Measurements from ENCODE around the gene LCN2. TPM values are rescaled to one million over a fixed set of nuclear protein-coding genes. Genes with fewer than 3 reads are reported as not detected.

LCN2 gene
- total and polyA plus RNA-seq, 10 of the 15 experiments (the other 5 are each of a cell fraction or from before 2014, with no cell fraction given) = not detected

DNA sequence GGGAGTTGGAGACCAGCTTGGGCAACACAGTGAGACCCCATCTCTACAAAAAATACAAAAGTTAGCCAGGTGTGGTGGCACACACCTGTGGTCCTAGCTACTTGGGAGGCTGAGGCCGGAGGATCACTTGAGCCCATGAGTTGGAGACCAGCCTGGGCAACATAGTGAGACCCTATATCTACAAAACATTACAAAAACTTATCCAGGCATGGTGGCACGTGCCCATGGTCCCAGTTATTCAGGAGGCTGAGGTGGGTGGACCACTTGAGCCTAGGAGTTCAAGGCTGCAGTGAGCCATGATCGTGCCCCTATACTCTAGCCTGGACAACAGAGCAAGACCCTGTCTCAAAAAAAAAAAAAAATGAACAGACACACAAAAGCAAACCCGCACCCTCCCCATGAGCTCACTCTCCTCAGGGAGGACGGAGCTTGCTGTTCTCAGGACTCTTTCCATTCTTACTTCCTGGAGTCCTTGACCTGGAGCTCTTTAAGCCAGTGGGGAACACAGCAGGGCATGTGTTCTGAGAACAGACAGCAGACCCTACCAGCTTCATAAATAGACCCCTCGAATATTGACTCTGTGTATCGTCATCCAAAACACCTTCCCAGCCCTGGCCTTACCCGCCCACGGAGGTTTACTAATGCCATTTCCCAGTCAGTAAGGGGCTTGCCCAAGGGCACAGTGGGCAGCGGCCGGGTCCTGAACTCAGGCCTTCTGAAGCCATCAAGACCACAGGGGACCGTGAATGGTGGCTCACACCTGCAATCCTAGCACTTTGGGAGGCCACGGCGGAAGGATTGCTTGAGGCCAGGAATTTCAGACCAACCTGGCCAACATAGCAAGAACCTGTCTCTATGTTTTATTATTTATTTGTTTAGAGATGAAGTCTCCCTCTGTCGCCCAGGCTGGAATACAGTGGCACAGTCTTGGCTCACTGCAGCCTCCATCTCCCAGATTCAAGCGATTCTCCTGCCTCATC lies 32.9 kb upstream of the LCN2 start (continued):
- TF ChIP-seq RCOR1 (conservative IDR thresholded peaks at IDR 0.05; ENCODE audit: low read depth, low read length) = no peak
- TF ChIP-seq DPF2 (IDR thresholded peaks at IDR 0.05) = 0 out of 2 replicates have a peak, but pooled peaks have one; percentile 47
- TF ChIP-seq LARP7 (IDR thresholded peaks at IDR 0.05) = no peak
- no peak for TF ChIP-seq ZNF622 (IDR thresholded peaks at IDR 0.05)
- no peak for TF ChIP-seq NR2F1 (conservative IDR thresholded peaks at IDR 0.05)
- no peak for TF ChIP-seq STAT1 (conservative IDR thresholded peaks at IDR 0.05)
- no peak for TF ChIP-seq RFX5 (IDR thresholded peaks at IDR 0.05; ENCODE audit: low read depth, low read length)
- TF ChIP-seq IKZF1 (conservative IDR thresholded peaks at IDR 0.05) = 0 out of 2 replicates have a peak, but pooled peaks have one; percentile 0
- TF ChIP-seq RB1 (IDR thresholded peaks at IDR 0.05; ENCODE audit: borderline replicate concordance) = no peak
- TF ChIP-seq RBBP5 (conservative IDR thresholded peaks at IDR 0.05) = no peak

DNA sequence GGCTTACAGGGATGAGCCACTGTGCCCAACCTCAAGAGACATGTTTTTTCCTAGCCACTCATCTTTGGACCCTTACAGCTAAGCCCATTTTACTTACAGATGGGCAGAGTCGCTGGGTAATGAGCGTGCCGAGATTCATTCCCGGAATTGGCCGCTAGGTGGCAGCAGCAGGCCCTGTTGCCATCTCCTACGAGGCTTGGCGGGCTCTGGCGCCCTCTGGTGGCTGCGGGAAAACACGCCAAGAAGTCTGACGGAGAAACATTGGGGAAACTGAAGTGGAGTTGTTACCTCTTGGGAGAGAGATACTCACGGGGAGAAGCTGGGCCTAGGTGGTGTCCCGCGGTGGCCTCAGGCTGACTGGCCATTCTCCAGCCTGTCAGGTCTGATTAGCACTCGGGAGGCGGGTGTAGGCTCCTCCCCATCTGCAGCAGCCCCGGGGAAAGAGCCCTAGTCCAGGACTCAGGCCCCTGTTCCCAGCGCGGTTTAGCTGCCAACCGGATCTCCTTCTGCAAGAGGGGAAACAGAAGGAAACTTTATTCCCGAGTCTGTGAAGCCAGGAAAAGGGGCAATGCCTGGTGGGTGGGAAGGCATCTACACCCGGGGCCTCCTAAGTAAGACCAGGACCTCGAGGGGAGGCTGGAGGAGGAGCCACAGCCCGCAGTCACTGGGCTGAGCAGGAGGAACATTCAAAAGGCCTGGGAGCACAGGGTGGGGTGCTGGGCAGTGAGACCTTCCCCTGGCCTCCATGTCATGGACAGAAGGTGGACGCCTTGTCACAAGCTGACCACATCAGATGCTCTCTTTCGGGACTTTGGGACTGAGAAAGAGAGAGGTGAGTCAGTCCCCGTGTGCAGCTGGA lies 31.4 kb upstream of the LCN2 start:
- intact Hi-C loops (cut with micrococcal nuclease; ENCODE audit: unreplicated experiment) (loop anchor here (1.0 kb wide), 1 partner anchor 175 kb away; no protein-coding TSS in a partner anchor), in situ Hi-C loops (cut with MboI) (no loop called here)
- FAIRE-seq = peak; percentile 98
- Histone ChIP-seq H3K9me3 (replicated peaks; ENCODE audit: control insufficient read depth, insufficient read depth, low read length) (no peaks in the 10 kb centered on the region), H2AFZ (ENCODE audit: control insufficient read depth, low read depth, low read length) (no peak overlapping the region), H3K4me1 (ENCODE audit: control insufficient read depth, insufficient read depth, low read length) (peaks cover 23% of the 10 kb centered on the region), H3K79me2 (ENCODE audit: control insufficient read depth, insufficient read depth, low read length) (no peaks in the 10 kb centered on the region), H3K27me3 (replicated peaks in 1 of 2; ENCODE audit: control insufficient read depth in 2 of 2, insufficient read depth in 2 of 2, low read length in 1 of 2) (no peaks in the 10 kb centered on the region), H3K27ac (ENCODE audit: control insufficient read depth, insufficient read depth) (no peak overlapping the region), H4K20me1 (ENCODE audit: control insufficient read depth, insufficient read depth) (no peaks in the 10 kb centered on the region), H3K4me3 (no peak overlapping the region), H3K9ac (ENCODE audit: control insufficient read depth, insufficient read depth, low read length) (no peak overlapping the region), H3K4me2 (ENCODE audit: control insufficient read depth, insufficient read depth) (no peak overlapping the region), H3K36me3 (ENCODE audit: control insufficient read depth in 2 of 2, insufficient read depth in 2 of 2, low read length in 1 of 2) (peaks cover 12 to 15% of the 10 kb centered on the region in 2 experiments; a peak in 3 of 4 replicates)
- ChIA-PET CTCF (interaction anchor here (0.6 to 6.1 kb wide), 33 partner anchors 9 to 224 kb away, joined by 3 to 84 read pairs (median 4); partner anchors contain the start of genes NAIF1 and PTGES2), POLR2A (interaction anchor here (0.5 to 2.8 kb wide), 2 partner anchors 11 to 82 kb away, joined by 3 to 10 read pairs; no protein-coding TSS in a partner anchor), RAD21 (ENCODE audit: unreplicated experiment) (interaction anchor here (0.6 to 2.4 kb wide), 10 partner anchors 11 to 252 kb away, joined by 3 to 11 read pairs (median 4); no protein-coding TSS in a partner anchor), SMC1A (ENCODE audit: uncharacterized antibody, unreplicated experiment) (interaction anchor here (0.6 to 3.3 kb wide), 14 partner anchors 11 to 218 kb away, joined by 3 to 11 read pairs (median 4); partner anchors contain the start of gene NAIF1)
- ATAC-seq = peak; percentile 79
- DNase-seq (ENCODE audit: low read depth, low spot score) = no peak
- BruUV-seq (replicated peaks) = no TSS peak
- WGBS (ENCODE audit: insufficient coverage, insufficient replicate concordance, low lambda C conversion rate, missing lambda C conversion rate) = 15% methylated on average over 27 of the region's 27 CpGs
- TF ChIP-seq POU2F2 (IDR thresholded peaks at IDR 0.05; ENCODE audit: borderline replicate concordance, low read depth, low read length) (peak; percentile 86; the same call in 2 of the 3 replicates), POLR2A (IDR thresholded peaks at IDR 0.05; ENCODE audit: low read depth, low read length) (peak; percentile 65), CBFB (IDR thresholded peaks at IDR 0.05; ENCODE audit: low read depth) (peak; percentile 54), NBN (IDR thresholded peaks at IDR 0.05) (peak; percentile 46; the same call in 1 of the 2 replicates)
- TF ChIP-seq, protein P1, sequence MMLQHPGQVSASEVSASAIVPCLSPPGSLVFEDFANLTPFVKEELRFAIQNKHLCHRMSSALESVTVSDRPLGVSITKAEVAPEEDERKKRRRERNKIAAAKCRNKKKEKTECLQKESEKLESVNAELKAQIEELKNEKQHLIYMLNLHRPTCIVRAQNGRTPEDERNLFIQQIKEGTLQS (IDR thresholded peaks at IDR 0.05; ENCODE audit: borderline replicate concordance, extremely low read depth, low read depth, low read length) = peak; percentile 62; the same call in 1 of the 2 replicates
- TF ChIP-seq, protein P2, sequence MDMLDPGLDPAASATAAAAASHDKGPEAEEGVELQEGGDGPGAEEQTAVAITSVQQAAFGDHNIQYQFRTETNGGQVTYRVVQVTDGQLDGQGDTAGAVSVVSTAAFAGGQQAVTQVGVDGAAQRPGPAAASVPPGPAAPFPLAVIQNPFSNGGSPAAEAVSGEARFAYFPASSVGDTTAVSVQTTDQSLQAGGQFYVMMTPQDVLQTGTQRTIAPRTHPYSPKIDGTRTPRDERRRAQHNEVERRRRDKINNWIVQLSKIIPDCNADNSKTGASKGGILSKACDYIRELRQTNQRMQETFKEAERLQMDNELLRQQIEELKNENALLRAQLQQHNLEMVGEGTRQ (IDR thresholded peaks at IDR 0.05; ENCODE audit: borderline replicate concordance, low read depth, low read length) = no peak
- TF ChIP-seq, protein P3, sequence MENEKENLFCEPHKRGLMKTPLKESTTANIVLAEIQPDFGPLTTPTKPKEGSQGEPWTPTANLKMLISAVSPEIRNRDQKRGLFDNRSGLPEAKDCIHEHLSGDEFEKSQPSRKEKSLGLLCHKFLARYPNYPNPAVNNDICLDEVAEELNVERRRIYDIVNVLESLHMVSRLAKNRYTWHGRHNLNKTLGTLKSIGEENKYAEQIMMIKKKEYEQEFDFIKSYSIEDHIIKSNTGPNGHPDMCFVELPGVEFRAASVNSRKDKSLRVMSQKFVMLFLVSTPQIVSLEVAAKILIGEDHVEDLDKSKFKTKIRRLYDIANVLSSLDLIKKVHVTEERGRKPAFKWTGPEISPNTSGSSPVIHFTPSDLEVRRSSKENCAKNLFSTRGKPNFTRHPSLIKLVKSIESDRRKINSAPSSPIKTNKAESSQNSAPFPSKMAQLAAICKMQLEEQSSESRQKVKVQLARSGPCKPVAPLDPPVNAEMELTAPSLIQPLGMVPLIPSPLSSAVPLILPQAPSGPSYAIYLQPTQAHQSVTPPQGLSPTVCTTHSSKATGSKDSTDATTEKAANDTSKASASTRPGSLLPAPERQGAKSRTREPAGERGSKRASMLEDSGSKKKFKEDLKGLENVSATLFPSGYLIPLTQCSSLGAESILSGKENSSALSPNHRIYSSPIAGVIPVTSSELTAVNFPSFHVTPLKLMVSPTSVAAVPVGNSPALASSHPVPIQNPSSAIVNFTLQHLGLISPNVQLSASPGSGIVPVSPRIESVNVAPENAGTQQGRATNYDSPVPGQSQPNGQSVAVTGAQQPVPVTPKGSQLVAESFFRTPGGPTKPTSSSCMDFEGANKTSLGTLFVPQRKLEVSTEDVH (IDR thresholded peaks at IDR 0.05; ENCODE audit: low read depth, partially characterized antibody) = no peak

Measured in GM12878 (cell line).